Stimulated activated CD8-positive, alpha-beta memory T cell treated with anti-CD3 and anti-CD28 coated beads, Interleukin-2, amount 100 ng/mL, for 48 hours (primary cell): ENCODE data around the gene SOX18.
"Not testable (repeated sequence)": the region's sequence is repeated elsewhere in the genome, so short reads cannot be mapped to it uniquely, and the experiment has no call there.

Source experiments
- DNase-seq, 2 donors: peaks; one replicate each; pipeline ENCODE4 v3.0.0-alpha.2; 2020; ENCODE audit warnings: low read depth in 2 of 2

SOX18 gene

GRCh38 chr20:64023361-64024140 is 25.9 kb downstream of the SOX18 start:
- no peak for DNase-seq

DNA sequence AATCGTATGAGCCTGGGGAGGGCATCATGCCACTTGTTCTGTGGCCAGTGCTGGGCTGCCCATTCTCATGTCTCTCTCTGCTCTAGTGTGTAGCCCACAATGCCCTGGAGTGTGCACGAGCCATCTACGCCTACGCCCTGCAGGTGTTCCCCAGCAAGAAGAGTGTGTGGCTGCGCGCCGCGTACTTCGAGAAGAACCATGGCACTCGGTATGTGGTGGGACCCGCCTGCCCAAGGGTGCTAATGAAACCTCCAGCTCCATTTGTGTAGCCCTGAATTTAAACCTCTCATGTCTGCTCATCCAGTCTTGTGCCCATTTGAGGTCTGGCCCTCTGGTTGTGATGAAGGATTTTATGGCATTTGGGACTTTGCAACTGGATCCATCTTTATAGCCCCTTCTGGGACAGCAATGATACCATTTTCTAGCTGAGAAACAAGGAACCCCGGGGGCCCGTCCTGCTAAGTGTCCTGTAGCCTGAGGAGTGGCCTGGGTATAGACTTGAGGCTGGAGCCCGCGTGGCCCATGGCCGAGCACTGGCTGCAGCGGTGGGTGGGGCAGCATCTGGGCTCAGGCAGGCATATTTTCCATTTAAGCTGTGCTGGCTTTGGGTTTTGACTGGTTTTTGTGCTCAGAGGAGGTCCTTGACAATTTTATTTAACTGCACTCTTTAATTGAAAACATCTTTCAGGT is 26.6 kb downstream of the SOX18 start:
- DNase-seq, result no peak

DNA sequence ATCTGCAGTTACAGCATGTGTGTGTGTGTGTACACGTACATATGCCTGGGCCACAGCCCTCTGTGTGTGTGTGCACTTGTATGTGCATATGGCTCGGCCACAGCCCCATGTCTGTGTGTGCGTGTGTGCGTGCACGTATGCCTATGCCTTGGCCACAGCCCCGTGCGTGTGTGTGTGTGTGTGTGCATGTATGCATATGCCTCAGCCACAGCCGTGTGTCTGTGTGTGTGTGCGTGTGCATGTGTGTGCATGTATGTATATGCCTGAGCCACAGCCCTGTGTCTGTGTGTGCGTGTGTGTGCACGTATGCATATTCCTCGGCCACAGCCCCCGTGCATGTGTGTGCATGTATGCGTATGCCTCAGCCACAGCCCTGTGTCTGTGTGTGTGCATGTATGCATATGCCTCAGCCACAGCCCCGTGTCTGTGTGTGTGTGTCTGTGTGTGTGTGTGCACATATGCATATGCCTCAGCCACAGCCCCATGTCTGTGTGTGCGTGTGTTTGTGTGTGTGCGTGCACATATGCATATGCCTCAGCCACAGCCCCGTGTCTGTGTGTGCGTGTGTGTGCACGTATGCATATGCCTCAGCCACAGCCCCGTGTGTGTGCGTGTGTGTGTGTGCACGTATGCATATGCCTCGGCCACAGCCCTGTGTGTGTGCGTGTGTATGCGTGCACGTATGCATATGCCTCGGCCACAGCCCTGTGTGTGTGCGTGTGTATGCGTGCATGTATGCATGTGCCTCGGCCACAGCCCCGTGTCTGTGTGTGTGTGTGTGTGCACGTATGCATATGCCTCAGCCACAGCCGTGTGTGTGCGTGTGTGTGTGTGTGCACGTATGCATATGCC is 28.1 kb downstream of the SOX18 start:
- no peak for DNase-seq

DNA sequence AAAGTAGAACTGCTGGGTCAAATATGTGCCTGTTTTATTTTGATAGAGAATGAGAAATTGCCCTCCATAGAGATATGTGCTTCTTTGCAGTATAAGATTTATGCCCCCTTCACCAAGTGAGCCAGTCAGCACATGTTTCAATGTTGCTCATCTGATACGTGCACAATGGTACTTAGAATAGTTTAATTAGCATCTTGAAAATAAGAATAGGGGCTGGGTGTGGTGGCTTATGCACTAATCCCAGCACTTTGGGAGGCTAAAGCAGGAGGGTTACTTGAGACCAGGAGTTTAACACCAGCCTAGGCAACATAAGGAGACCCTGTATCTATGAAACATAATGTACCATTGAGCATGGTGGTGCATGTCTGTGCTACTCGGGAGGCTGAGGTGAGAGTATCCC is 33.8 kb downstream of the SOX18 start:
- DNase-seq, result no peak

DNA sequence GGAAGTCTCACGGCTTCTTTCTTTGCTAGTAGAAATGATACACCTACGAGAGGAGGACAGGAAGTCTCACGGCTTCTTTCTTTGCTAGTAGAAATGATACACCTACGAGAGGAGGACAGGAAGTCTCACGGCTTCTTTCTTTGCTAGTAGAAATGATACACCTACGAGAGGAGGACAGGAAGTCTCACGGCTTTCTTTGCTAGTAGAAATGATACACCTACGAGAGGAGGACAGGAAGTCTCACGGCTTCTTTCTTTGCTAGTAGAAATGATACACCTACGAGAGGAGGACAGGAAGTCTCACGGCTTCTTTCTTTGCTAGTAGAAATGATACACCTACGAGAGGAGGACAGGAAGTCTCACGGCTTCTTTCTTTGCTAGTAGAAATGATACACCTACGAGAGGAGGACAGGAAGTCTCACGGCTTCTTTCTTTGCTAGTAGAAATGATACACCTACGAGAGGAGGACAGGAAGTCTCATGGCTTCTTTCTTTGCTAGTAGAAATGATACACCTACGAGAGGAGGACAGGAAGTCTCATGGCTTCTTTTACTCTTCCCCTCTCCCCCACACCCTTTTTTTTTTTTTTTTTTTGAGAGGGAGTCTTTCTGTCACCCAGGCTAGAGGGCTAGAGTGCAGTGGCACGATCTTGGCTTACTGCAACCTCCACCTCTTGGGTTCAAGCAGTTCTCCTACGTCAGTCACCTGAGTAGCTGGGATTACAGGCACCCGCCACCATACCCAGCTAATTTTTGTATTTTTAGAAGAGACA is 36.9 kb downstream of the SOX18 start:
- DNase-seq, result not testable (repeated sequence)

- no peak for DNase-seq
Observed at GRCh38 chr20:64011366-64011779, 38.1 kb downstream of the SOX18 start.

- DNase-seq, result no peak
Observed at GRCh38 chr20:64010711-64011237, 38.7 kb downstream of the SOX18 start.

GRCh38 chr20:64009811-64010387 is 39.5 kb downstream of the SOX18 start:
- DNase-seq, result no peak

DNA sequence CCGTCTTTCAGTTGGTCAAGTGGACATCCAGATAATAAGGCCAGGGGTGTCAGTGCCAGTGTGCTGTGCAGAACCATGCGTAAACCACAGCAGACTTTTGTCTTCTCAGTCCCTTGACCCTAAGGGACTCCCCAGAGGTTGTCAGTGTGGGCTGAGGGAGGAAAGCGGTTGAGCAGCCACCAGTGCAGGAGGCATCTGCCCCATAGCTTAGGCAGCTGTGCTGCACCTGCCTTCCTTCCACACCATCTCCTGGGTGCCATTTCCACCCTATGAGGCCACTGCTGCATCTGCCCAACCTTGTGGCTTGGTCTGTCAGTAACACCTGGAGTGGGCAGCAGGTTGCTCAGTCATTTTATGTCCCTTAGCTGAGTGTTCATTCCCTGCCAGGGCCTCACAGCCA is 42.5 kb downstream of the SOX18 start:
- no peak for DNase-seq

- no peak for DNase-seq
Observed at GRCh38 chr20:64006490-64006889, 42.9 kb downstream of the SOX18 start.

- no peak for DNase-seq
Observed at GRCh38 chr20:64005394-64005793, 44.0 kb downstream of the SOX18 start.

DNA sequence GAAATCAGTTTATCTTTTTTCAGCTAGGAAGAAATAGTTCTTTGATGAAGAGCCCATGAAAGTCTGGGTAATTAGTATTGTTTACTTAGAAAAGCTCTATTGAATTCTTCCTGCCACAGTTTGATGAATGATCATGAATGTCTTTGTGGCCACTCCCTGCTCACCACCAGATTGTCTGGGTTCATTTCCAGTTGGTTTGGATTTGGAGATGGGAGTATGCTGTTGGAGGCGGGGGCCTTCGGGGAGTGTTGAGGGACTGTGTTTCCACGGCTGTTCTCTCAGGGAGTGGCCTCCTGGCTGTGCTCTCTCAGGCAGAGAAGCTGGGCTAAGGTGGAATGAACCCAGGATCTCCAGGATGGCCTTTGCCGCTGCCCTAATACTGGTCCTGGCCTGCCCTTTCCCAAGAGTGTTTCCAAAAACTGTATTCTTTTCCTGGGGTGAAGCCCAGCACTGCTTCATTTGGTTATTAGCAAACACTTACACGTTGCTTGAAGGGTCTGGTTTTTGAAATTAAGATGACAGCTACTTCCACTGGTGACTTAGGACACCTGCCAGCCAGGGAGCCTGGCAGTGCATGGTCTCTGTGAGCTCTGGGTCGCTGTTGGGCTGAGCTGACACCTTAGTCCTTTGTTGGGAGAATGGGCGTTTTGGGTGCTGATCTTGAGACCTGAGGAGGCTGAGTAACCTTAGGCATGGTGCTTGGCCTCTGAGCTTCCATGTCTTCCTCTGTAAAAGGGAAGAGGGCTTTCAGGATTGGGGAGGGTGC is 45.3 kb downstream of the SOX18 start:
- DNase-seq, result no peak

DNA sequence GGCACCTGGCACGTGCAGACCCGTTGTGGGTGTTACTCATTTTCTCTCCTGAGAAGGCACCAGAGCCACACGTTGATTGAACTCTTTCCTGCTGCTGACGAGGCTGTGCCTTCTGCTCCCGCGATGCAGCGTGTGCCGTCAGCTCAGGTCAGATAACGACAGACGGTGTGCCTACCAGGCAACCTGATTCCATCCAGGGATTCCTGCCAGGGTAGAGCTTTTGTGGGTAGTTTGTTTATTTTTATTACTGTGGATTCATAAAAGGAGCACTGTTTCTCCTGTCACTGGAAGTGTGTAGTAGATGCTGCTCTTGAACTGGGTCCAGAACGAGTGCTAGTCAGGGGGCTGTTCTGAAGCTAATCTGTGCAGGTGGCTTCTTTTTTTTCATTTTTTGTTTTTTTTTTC is 47.8 kb downstream of the SOX18 start:
- DNase-seq, result no peak

GRCh38 chr20:64000906-64001305 is 48.5 kb downstream of the SOX18 start:
- DNase-seq, result no peak
